DND-41 (cell line): ENCODE measurements around the gene VAMP2.

Source experiments
- ATAC-seq: fragments of 200-7000 bp; cut with Tn5 transposase; 3 replicates; pipeline ENCODE4 v1.9.1; 2021; ENCODE audit warnings: low read depth; ENCODE audit not compliant: insufficient read depth
- DNase-seq: peaks from one replicate; pipeline ENCODE4 v3.0.0-alpha.2; 2020
- H2AFZ ChIP-seq: 2 replicates; pipeline ENCODE4 v1.6.0; 2012; ENCODE audit warnings: low read depth, low read length
- H3K27ac ChIP-seq: 2 replicates; pipeline ENCODE4 v1.5.1; 2012; ENCODE audit warnings: low read length, inconsistent platforms
- H3K27me3 ChIP-seq: fragments of 200-600 bp; sonication (generic); 2 replicates; pipeline ENCODE4 v1.6.0; 2012; ENCODE audit warnings: low read length, mild to moderate bottlenecking, inconsistent platforms; ENCODE audit not compliant: insufficient read depth, poor library complexity
- H3K36me3 ChIP-seq: 2 replicates; pipeline ENCODE4 v1.5.1; 2012; ENCODE audit warnings: low read length, inconsistent platforms; ENCODE audit not compliant: insufficient read depth
- H3K4me1 ChIP-seq: 2 replicates; pipeline ENCODE4 v1.5.1; 2012; ENCODE audit warnings: mild to moderate bottlenecking, low read length; ENCODE audit not compliant: insufficient read depth
- H3K4me2 ChIP-seq: 2 replicates; pipeline ENCODE4 v1.6.0; 2012; ENCODE audit warnings: mild to moderate bottlenecking, moderate library complexity, low read length, inconsistent platforms; ENCODE audit not compliant: insufficient read depth
- H3K4me3 ChIP-seq, 2 experiments: fragments of 200-600 bp in 1 of 2; shearing (Covaris generic) in 1 of 2; 2 replicates each; pipeline ENCODE4 v1.5.1; 2012 to 2016; ENCODE audit warnings: inconsistent platforms in 2 of 2, low read length in 2 of 2, mild to moderate bottlenecking in 2 of 2, low read depth in 1 of 2, moderate library complexity in 1 of 2
- H3K79me2 ChIP-seq: 2 replicates; pipeline ENCODE4 v1.6.0; 2012; ENCODE audit warnings: low read length, inconsistent platforms; ENCODE audit not compliant: insufficient read depth
- H3K9ac ChIP-seq: 2 replicates; pipeline ENCODE4 v1.6.0; 2012; ENCODE audit warnings: low read depth, mild to moderate bottlenecking, inconsistent platforms, low read length, moderate library complexity
- H3K9me3 ChIP-seq: 2 replicates; pipeline ENCODE4 v1.5.1; 2012; ENCODE audit warnings: low read length, moderate library complexity, mild to moderate bottlenecking, inconsistent platforms; ENCODE audit not compliant: insufficient read depth, severe bottlenecking
- H4K20me1 ChIP-seq: 2 replicates; pipeline ENCODE4 v1.6.0; 2012; ENCODE audit warnings: low read length; ENCODE audit not compliant: insufficient read depth
- EZH2 ChIP-seq: IDR thresholded peaks from 3 replicates; pipeline ENCODE4 v1.6.1; 2012; ENCODE audit warnings: borderline replicate concordance, low read depth, mild to moderate bottlenecking, moderate library complexity, low read length, inconsistent platforms; ENCODE audit not compliant: severe bottlenecking
- TF ChIP-seq, protein P1 (sequence below): IDR thresholded peaks from 2 replicates; pipeline ENCODE4 v1.5.1; 2012; ENCODE audit warnings: borderline replicate concordance, low read length, moderate library complexity, mild to moderate bottlenecking; ENCODE audit not compliant: poor library complexity, severe bottlenecking; ENCODE audit errors: extremely low read depth

Gene VAMP2

GRCh38 chr17:8188263-8188839, 25.6 kb upstream of the VAMP2 start:
- H3K79me2 ChIP-seq = peaks cover 17% of the 10 kb centered on the region
- H3K9ac ChIP-seq = peak overlapping the region; percentile 70
- no peak overlapping the region for H2AFZ ChIP-seq
- ATAC-seq (no peak), DNase-seq (peak; percentile 26)
- TF ChIP-seq EZH2 = no peak
- TF ChIP-seq, protein P1, sequence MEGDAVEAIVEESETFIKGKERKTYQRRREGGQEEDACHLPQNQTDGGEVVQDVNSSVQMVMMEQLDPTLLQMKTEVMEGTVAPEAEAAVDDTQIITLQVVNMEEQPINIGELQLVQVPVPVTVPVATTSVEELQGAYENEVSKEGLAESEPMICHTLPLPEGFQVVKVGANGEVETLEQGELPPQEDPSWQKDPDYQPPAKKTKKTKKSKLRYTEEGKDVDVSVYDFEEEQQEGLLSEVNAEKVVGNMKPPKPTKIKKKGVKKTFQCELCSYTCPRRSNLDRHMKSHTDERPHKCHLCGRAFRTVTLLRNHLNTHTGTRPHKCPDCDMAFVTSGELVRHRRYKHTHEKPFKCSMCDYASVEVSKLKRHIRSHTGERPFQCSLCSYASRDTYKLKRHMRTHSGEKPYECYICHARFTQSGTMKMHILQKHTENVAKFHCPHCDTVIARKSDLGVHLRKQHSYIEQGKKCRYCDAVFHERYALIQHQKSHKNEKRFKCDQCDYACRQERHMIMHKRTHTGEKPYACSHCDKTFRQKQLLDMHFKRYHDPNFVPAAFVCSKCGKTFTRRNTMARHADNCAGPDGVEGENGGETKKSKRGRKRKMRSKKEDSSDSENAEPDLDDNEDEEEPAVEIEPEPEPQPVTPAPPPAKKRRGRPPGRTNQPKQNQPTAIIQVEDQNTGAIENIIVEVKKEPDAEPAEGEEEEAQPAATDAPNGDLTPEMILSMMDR = no peak
- no peaks in the 10 kb centered on the region for H3K27me3 ChIP-seq
- H3K9me3 ChIP-seq = no peaks in the 10 kb centered on the region
- peak overlapping the region; percentile 99 for H3K27ac ChIP-seq
- H3K4me1 ChIP-seq = peaks cover 75% of the 10 kb centered on the region
- peak overlapping the region; percentile 70 to 80; a peak in 3 of 4 replicates for H3K4me3 ChIP-seq
- H4K20me1 ChIP-seq = peaks cover 13% of the 10 kb centered on the region
- peak overlapping the region; percentile 91 for H3K4me2 ChIP-seq
- H3K36me3 ChIP-seq = no peaks in the 10 kb centered on the region; the same call in 1 of the 2 replicates

DNA sequence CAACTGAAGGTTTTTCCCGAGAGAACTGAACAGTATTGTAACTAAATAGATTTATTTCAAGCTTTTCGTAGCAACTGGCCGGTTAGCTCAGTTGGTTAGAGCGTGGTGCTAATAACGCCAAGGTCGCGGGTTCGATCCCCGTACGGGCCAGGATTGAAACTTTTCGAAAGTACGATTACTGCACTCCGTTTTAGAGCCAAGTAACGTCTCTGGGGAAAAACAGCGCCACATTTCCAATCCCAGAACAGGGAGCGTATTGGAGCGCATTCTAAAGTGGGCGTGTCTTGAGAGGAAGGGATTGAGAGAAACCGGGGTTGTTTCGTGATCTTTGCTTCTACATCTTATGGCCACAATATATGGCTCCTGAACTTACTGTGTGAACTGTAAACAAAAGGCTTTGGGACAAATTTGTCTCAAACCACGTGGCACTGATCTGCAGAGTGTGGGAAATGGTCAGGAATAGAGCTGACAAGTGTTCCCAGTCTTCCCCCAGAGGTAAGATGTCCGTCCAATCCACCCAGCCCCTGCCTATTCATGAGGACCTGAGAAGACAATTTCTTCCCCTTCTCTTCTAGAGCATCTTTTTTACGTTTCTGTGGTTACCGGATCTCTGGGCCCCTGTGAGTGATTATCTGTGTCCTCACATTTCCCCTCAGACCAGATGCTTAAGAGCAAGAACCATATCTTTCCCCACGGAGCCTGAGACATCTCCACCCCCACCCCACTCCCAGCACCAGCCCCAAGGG, 24.9 kb upstream of the VAMP2 start:
- no peaks in the 10 kb centered on the region; the same call in 1 of the 2 replicates for H3K36me3 ChIP-seq
- H4K20me1 ChIP-seq = peaks cover 13% of the 10 kb centered on the region
- TF ChIP-seq EZH2 = no peak
- TF ChIP-seq, protein P1 = peak; percentile 8
- peak overlapping the region; percentile 70 to 80; a peak in 3 of 4 replicates for H3K4me3 ChIP-seq
- peaks cover 68% of the 10 kb centered on the region for H3K4me1 ChIP-seq
- peak; percentile 46 for ATAC-seq
- DNase-seq = peak; percentile 94
- peak overlapping the region; percentile 91 for H3K4me2 ChIP-seq
- peak overlapping the region; percentile 99 for H3K27ac ChIP-seq
- no peaks in the 10 kb centered on the region for H3K27me3 ChIP-seq
- no peaks in the 10 kb centered on the region for H3K9me3 ChIP-seq
- H3K9ac ChIP-seq = peak overlapping the region; percentile 70
- H3K79me2 ChIP-seq = peaks cover 17% of the 10 kb centered on the region
- H2AFZ ChIP-seq = peak overlapping the region; percentile 88

- ATAC-seq (peak; percentile 39), DNase-seq (peak; percentile 96)
- H3K4me3 ChIP-seq = peak overlapping the region; percentile 55 to 80; a peak in 3 of 4 replicates
- no peaks in the 10 kb centered on the region for H3K9me3 ChIP-seq
- H3K36me3 ChIP-seq = no peaks in the 10 kb centered on the region; the same call in 1 of the 2 replicates
- H3K27me3 ChIP-seq = no peaks in the 10 kb centered on the region
- peaks cover 13% of the 10 kb centered on the region for H4K20me1 ChIP-seq
- H3K27ac ChIP-seq = peak overlapping the region; percentile 99
- H2AFZ ChIP-seq = peak overlapping the region; percentile 88
- H3K4me1 ChIP-seq = peaks cover 61% of the 10 kb centered on the region
- TF ChIP-seq, protein P1 = peak; percentile 57
- no peak for TF ChIP-seq EZH2
- H3K4me2 ChIP-seq = peak overlapping the region; percentile 91
- H3K9ac ChIP-seq = peak overlapping the region; percentile 70
- H3K79me2 ChIP-seq = peaks cover 17% of the 10 kb centered on the region
These were observed 24.2 kb upstream of the VAMP2 start for GRCh38 chr17:8186787-8187516.
